HEK293 (cell line): Measurements from ENCODE around the gene SLC30A3.
A peak's percentile ranks its signal among the peaks of the same experiment; 100 is the strongest.

ENCODE experiments used
- REPIN1 ChIP-seq: fragments of 450-650 bp; formaldehyde crosslinking; IDR thresholded peaks from 2 replicates; pipeline ENCODE4 v1.5.1; 2017; ENCODE audit warnings: missing biosample characterization, missing genetic modification characterization, low read depth
- TF ChIP-seq, protein P1 (sequence below): fragments of 450-650 bp; formaldehyde crosslinking; IDR thresholded peaks from 2 replicates; pipeline ENCODE4 v1.5.1; 2016; ENCODE audit warnings: missing biosample characterization, missing genetic modification characterization

DNA sequence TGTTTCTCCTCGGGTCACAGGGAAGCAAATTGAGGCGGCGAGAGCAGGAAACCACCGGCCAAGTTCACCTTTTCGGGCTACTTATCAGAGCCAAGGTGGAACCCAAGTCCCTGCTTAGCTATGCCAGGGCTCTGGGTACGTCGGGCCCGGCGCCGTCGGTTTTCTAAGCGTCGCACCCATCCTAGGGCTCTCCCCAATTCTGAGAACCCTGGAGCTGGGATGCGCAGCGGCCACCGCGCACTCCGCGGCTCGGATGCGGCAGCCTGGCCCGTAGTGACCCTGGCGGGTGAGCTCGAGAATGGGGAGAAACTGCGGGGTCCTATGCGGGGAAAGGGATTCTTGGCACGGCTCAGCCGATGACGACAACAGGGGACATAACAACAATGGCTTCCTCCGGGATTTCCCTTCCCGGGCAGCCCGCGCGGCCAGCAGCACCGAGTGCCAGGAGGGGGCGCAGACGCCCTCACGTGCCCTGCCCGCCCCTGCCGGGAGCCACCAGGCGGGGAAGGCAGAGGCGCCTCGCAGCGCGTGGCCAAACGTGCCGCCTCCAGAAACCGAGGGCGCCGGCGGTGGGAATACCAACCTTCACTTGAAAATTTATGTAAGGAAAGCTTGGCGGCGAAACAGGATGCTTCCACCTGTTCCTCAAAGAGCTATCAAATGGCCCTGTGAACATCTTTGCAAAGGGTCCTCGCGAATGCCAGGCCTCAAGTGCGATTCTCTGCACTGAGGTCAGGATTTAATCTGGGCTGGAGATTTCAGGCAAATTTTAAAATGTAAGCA, 2.1 kb upstream of the SLC30A3 start:
- TF ChIP-seq, protein P1, sequence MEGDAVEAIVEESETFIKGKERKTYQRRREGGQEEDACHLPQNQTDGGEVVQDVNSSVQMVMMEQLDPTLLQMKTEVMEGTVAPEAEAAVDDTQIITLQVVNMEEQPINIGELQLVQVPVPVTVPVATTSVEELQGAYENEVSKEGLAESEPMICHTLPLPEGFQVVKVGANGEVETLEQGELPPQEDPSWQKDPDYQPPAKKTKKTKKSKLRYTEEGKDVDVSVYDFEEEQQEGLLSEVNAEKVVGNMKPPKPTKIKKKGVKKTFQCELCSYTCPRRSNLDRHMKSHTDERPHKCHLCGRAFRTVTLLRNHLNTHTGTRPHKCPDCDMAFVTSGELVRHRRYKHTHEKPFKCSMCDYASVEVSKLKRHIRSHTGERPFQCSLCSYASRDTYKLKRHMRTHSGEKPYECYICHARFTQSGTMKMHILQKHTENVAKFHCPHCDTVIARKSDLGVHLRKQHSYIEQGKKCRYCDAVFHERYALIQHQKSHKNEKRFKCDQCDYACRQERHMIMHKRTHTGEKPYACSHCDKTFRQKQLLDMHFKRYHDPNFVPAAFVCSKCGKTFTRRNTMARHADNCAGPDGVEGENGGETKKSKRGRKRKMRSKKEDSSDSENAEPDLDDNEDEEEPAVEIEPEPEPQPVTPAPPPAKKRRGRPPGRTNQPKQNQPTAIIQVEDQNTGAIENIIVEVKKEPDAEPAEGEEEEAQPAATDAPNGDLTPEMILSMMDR (tag by site-specific recombination), result peak; percentile 98
- no peak for TF ChIP-seq REPIN1 (tag by site-specific recombination)
